CD4-positive, alpha-beta T cell treated with Interleukin-4 for 1 hour (primary cell): Measurements from ENCODE around the gene RHOG.
A peak's percentile ranks its signal among the peaks of the same experiment; 100 is the strongest.

Experiments used
- DNase-seq, 2 donors: peaks; one replicate each; pipeline ENCODE4 v3.0.0-alpha.2; 2020 to 2022

The RHOG gene

DNA sequence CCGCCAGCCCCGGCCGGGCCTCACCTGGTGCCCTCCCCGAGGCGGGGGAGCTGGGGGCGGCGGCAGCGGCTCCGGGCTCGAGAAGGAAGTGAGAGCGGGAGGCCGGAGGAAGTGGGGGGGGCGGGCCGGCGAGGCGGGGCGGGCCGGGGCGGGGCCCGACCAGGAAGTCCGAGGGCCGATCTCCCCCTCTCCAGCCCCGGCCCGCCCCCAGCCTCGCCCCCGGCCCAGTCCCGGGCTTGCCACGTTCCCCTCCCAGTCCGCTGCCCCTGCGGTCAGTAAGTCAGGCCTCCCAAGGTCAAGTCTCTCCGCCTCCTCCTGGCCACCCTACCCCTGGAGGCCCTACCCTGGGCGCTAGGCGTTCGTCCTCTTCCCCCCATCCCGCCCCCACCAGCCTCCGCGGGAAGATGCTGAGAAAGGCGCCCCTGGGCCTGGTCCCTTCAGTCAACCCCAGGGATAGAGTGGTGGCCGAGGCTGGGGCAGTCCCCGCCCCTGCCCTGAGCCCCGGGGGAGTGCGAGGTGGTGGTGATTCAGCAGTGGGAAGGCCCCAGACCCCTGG is at the start of gene RHOG:
TSS of gene RHOG (minus strand) at position 90 of the 556 bp plus-strand sequence. CDS start 12,821 bp downstream, outside the sequence.
- DNase-seq, result no peak

DNA sequence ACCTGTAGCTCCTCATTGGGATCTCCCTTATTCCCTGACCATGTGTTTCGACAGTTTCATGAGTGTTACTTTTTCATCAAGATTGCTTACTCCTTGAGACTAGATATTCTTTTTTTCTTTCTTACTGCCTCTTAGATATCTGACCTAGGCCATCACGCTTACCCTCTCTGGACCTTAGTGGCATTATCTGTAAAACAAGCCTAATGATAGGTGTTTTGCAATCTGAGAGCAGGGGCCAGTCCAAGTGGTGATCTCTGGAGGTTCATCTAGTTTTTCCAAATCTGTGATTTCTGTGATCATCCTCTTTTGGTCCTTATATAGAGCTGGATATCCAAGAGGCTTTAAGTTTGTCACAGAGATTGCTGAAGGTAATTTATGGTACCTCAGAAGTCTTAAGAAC is 49.3 kb upstream of the RHOG start:
- no peak for DNase-seq

DNA sequence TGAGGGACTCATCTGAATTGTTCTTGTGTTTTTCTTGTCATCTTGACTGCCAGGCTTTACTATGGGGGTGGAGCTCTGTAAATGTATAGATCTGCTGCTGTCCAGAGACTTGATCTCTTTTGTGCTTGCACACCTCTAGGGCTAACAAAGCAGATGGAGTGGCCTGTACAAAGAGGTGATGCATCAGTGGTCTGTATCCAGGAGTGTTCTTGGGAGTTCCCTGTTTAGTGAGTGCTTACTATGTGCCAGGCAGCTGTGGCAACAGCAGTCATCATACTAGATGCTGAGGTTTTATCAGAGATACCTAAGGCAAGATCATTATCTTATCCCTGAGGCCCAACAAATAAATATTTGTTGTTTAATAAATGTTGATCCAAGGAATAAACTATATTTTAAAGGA is 48.1 kb upstream of the RHOG start:
- DNase-seq, result no peak

DNA sequence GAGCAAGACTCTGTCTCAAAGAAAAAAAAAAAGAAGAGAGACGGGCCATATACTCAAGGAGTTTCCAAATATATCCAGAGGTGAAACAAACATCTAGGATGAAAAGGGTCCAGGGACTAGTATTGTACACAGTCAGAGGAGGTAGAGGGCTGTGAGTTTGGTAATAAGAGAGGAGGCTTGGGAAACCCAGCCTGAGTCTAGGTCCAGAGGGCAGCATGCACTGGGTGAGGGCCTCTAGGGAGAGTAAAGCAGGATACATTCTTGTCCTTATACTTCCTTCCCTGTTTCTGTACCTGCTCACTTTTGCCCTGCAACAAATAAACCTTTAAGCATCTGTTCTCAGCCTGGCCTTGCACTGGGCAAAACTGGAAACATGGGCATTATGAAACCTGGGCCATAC is 46.2 kb upstream of the RHOG start:
- no peak for DNase-seq

DNA sequence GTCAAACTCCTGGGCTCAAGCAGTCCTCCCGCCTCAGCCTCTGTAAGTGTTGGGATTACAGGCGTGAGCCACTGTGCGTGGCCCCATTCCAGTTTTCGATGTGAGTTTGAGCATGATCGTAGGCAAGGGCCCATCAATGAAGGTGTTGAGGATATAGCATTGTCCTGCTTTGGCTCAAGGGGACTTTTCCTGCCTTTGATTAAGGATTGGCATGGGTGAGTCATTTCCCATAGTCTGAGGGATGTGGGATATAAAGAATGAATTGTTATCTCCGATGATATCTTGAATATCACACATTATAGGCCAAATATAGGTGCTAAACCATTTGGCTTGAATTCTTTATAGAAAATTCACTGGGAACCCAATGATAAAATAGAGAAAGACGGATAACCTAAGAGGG is 45.1 kb upstream of the RHOG start:
- DNase-seq, result no peak

DNA sequence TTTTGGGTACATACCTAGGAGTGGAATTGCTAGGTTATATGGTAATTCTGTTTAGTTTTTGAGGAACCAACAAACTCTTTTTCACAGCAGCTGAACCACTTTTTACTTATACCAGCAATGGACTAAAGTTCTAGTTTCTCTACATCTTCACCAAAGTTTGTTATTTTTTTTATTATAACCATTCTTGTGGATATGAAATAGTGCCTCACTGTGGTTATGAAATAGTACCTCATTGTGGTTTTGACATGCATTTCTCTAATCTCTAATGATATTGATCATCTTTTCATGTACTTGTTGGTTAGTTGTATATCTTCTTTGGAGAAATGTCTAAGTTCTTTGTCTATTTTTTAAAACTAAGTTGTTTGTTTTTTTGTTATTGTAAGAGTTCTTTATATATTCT is 41.9 kb upstream of the RHOG start:
- DNase-seq, result peak in 1 of 2 donors; percentile 50

DNA sequence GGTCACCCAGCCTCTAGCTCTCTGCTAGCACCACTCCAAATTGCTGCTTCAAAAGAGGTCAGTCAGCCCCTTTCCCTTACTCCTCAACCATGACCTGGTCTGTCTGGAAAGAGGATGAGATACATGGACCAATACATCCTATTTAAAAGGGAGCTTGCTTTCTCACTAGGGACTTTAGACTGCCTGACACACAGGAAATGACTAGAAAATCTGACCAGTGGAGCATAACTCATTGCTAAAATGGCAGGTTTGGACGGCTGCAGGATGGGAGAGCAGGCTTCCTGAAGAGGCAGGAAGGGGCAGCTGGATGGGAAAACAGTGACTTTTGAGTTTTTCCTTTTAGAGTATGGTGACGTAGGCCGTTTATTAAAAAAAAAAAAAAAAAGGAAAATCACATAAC is 40.0 kb upstream of the RHOG start:
- DNase-seq, result no peak

DNA sequence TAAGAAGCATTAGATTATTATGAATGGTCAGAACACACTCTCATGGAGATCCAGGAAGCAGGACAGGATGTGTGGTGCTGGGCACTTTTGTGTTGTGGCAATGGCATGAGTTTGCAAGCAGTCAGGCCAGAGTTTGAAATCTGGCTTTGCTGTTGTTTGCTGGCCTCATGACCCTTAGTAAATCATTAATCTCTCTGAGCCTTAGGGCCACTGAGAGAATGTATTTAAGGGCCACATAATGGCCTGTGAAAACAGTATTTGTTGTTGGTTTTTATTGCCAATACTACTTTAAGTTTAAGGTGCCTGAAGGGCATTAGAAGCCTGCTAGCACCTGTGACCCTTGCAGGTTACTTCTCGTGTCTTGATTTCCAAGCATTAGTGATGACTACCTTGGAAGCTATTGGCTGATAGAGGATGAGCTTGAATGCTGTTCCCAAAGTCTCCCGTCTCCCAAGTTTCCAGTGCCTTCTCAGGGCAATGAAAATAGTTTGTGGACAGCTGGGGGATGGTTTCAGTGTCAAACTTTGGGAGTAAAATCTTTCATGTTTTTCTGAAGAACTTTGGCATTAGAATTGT is 39.3 kb upstream of the RHOG start:
- no peak for DNase-seq

DNA sequence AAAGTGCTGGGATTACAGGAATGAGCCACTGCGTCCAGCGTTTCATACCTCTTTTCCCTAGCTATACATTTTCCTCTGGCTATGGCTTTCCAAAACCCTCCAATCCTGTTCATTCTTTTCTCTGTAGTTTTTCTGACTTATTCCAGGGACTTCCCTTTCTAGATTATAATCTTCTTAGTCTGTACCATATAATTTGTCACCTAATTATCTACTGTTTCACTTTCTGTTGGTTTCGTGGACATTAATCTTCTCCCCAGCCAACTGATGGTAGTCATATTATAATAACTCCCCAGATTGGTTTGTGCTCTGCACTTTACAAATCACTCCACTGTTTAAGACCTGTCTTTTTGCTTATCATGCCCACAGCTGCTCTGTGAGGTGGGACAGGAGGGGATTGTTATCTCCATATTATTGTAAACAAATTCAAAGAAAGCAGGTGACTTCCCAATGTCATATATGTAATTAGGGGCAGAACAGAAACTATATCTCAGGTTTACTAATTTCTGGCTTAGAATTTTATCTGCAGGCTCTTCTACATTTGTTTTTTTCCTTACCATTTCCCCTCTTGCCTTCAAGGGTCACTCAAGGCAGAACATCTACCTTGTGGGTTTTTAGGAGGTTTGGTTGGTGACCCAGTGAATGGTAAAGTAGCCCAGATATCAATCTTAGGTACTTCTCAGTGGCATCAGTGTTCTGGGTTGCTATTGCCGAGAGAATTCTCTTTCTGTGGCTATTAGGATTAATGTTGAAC is 38.6 kb upstream of the RHOG start:
- DNase-seq, result peak in 1 of 2 donors; percentile 41

DNA sequence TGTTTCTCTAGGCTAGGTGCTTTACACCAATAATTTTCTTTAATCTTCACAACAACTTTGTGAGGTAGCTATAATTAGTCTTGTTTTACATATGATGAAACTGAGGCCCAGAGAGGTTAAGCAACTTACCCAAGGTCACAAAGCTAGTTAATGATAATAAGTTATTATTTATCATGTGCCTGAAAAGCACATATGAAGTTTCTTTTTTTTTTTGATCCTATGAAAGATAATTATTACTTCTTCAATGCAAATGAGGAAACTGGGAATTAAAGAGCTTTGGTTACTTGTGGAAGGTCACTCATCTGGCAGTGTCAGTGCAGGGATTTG is 37.5 kb upstream of the RHOG start:
- DNase-seq, result no peak

DNA sequence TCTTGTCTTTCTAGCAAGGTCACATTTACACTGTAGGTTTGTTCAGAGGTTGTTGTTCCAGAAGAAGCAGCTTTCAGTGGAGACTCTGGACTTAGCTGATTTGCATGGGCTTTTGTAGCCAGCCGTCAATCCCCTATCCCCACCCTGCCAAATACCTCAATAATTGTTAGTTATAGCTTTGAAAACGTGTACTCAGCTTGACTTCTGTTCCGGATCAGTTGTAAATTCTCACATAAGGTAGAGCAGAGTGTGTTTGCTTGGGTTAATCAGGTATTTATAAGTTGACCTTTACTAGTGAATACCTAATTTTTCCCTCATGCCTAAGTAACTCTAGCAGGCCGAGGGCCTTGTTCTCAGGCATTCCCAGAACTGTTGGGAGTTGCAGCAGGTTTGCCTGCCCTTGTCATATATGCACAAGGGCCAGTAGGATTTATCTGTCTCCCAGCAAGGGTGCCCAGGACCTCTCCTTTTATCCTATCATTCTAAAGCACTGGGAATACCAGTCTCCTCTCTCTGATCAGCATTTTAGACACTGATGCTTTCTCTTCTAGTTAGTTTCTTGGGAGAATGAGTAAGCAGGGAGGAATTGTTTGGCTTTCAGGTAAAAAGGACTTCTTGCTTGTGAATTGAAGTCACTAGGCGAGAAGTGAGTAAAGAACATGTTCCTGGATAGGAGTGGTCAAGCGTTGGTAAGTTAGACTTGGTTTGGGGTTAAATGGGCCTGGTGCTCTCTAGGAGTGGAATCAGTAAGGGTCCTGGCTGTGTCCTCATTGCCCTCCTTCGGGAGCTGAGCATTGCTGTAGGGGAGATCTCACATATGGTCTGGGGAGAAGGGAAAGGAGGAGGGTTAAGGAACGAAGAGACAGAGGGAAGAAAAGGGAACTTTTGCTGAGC is 36.9 kb upstream of the RHOG start:
- DNase-seq, result no peak

DNA sequence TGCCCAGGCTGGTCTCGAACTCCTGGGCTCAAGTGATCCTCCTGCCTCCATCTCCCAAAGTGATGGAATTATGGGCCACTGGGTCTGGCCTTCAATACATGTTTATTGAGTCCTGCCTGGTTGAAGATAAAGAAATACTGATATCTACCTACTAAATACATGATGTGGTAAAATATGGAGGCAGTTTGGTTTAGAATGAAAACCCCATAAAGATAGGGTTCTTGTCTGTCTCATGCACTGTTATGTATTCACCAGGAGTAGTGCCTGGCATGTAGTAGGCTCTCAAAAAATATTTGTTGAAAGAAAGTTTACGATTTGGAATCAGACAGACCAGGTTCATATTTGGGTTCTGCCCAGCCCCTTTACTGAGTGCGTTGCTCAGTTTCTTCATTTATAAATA is 35.9 kb upstream of the RHOG start:
- DNase-seq, result no peak

DNA sequence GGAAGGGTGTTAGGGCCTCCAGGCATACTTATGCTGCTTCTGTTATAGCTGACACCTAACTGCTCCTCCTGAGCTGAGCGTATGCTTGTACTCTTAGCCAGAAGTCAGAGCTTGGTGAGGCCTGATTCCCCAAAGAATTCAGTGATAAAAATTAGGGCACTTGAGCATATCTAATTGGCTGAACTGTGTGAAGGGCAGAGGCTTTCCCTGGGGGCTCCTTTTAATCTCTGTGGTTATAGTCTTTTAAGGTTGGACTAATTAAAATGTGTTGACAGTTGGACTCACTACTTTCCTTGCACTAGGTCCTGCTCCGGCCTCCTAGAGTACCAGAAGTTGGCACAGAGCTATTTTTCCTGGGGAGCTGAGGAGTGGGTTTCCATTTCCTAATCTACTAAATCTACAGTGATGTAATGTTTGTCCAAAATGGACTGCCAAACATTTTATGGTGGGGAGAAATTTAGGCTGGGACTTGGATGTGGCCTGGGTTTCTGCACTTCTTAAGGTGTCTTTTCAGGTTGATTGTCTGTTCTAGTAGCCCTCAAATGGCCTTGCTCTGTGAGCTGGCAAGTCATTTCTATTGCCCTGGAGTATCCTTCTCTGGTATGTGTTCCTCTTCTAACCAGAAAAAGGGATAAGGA is 33.1 kb upstream of the RHOG start:
- no peak for DNase-seq

DNA sequence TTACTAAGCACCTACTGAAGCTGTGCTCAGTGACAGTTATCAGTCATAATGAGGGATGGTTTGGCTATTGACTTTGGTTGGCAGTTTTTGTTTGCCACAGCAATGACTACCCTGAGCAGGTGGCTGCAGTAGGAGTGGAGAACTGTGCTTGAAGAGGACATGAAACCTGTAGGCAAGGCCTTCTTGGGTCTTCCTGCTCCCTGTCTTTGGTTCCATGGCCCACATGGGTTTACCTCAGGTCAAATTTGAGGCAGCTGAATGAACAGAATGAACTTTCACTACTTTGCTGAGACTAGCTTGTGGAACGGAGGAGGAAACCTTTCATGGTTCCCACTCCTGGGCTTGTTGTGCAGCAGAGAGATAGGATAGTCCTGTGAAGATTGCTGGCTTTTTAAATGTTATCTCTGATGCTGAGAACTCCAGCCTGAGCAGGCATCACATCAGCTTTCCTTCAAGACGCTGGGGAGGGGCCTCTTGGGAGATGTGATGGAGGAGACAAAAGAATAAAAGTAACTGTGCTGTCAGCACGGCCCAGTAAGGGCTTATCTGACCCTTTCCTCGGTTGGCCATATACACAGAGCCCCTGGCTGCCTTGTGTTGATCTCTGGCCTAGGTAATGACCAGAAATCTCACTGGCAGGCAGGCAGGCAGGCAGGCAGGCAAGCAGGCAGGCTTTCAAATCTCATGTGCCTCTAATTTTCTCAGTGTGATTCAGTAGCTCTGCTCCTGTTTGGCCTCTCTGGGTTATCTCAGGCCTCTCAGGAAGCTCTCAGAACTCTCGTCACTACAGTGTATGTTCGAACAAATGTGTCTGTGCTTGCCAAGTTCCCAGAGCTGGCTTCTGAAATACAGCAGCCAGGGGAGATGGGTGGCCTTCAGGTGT is 26.7 kb upstream of the RHOG start:
- no peak for DNase-seq

DNA sequence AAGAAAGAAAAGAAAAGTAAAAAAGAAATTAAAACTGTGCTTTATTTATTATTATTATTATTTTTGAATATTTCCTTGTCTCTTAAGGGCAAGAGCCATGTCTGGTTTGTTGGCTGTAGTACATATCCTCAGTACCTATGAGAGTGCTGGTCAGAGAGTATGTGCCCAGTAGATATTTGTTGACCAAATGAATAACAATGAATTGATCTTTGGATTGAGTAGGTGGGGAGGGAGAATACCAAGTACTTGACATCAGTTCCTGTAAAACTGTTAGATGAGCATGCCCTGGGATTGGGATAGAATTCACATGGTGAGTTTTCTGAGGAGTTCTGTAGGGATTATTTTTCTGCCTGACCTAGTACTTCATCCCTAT is 26.1 kb upstream of the RHOG start:
- no peak for DNase-seq

DNA sequence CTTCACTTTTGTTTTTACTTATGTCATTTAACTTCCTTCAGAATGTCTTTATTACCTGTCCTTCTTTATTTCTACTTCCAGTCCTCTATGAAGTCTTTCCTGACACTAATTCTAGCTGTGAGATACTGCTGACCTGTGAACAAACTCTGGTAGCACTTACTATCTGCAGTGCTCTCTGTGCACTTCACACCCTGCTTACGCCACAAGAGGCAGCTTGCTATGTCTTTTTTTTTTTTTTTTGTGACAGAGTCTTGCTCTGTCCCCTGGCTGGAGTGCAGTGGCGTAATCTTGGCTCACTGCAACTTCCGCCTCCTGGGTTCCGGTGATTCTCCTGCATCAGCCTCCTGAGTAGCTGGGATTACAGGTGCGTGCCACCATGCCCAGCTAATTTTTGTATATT is 25.4 kb upstream of the RHOG start:
- DNase-seq, result peak in 1 of 2 donors; percentile 46

DNA sequence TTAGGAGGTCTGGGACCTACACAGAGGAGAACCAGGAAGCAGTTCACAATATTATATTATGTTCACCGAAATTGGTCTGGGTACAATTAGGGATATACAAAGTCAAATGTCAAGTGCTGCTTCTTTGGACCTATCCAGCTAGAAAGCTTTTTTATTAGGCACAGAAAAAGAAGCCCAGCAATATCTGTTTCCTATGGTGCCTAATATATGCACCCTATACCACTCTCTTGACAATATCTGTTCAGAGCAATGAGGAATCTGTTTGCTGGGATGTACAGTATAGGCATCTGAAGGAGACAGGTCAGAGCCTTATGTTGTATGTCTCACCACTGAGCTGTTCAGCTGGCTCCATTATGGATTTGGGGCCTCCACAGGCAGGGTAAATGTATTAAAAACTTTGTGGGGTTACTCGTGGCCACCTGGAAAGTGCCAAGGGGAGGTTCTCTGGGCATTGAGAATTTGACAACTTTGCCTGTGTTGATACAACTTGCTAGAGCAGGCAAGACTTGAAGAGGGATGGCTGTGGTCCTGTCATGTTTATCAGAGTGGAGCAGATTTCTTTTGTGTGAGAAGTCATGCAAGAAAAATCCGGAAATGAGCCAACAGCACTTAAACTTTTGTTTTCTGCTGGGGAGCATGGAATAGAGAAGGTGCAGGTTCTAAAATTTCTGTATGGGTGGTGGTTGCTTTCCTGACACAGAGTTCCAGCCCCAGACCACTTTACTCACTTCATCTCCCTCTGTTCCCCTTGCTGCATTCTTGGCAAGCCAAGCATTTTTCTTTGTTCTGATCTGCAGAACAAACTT is 24.8 kb upstream of the RHOG start:
- no peak for DNase-seq

DNA sequence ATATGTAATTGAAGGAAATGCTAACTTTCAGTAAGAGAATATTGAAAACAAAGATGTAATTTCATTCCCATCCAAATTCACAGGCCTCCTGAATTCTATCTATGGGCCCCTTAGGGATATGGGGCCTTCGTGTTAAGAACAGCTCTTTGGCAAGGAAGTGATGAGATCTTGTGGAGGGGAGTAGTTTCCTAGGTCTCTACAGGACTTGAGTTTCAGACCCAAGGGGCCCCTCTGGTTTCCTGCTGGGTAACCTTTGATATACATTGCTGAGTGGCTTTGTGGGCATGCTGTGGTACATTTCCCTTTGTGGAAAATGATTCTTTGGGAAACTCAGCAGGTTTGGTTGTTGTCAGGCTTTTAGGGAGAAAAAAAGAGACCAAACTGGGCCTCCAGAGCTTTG is 20.9 kb upstream of the RHOG start:
- no peak for DNase-seq

DNA sequence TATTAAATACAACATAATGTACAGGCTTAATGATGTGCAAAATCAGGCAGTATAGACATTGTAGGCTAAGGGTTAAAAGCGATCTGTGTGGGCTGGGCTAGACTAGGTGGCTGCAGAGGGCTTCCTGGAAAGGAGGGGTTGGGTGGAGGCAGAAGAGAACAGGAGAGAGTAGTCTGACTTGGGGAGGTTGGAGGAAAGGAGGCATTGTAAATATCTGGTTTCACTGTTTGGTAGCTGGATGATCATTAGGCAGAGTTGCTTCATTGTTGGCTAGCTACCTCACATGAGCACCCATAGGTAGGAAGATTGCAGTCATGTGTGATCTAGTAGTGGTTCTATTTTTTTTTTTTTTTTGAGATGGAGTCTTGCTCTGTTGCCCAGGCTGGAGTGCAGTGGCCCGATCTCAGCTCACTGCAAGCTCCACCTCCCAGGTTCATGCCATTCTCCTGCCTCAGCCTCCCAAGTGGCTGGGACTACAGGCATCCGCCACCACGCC is 20.2 kb upstream of the RHOG start:
- peak in 1 of 2 donors; percentile 51 for DNase-seq

DNA sequence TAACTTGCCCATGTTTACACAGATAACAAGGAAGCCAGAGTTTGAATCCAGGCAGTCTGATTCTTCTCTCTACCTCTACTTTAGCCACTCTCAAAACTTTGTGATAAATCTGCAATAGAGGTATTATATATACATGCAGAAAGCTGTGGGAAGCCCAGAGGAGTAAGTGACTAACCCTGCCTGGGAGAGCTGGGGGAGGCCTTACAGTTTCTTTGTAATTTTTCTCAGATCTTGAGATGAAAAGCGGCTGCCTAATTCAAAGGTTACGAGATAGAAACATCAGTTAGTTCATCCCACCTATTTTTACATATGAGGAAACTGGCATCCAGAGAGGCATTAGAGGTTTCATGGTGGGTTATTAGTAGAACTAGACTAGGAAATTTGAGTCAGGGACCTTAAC is 19.6 kb upstream of the RHOG start:
- no peak for DNase-seq

DNA sequence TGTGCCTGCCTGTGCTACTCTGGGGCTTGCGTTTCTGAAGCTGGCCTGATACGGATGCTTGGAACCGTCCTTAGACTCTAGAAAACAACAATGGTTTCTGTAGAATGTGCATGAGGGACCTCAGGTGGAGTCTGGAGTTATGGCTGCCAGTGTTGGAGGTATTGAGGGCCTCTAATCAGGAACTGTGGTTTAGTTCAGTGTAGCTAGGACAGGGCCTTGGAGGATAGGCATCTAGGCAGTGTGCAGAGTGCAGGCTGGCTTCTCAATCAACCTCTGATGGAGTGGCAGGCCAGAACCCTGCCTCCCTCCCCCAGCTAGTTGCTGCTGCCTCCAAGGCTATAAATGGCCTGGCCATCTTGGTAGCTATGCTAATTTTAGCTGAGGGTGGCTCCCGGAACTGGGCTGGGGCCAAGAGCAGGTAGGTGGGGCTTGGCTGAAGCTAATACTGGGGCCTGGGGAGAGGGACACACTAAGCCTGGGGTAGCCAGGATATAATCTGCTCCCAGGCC is 18.7 kb upstream of the RHOG start:
- DNase-seq, result peak in 1 of 2 donors; percentile 47
